SK-N-SH (cell line): ENCODE measurements around the gene AGO4.

ENCODE experiments used
- EP300 ChIP-seq, 2 experiments: IDR thresholded peaks; 2 replicates each; pipeline versions ENCODE4 v1.4.0 to v1.6.1; 2012; ENCODE audit warnings: borderline replicate concordance in 1 of 2, low read depth in 1 of 2, low read length in 1 of 2
- POLR2AphosphoS5 ChIP-seq: IDR thresholded peaks from 2 replicates; pipeline ENCODE4 v1.6.1; 2012; ENCODE audit warnings: low read depth, low read length
- TF ChIP-seq, protein P1 (sequence below): fragments of 150-350 bp; IDR thresholded peaks from 2 replicates; pipeline ENCODE4 v1.6.1; 2016; ENCODE audit warnings: mild to moderate bottlenecking, low read depth, low read length
- TF ChIP-seq, protein P2 (sequence below): fragments of 150-350 bp; IDR thresholded peaks from 2 replicates; pipeline ENCODE4 v1.6.1; 2017; ENCODE audit warnings: antibody characterized with exemption, low read length, low read depth, borderline replicate concordance
- TF ChIP-seq, protein P3 (sequence below): IDR thresholded peaks from 2 replicates; pipeline ENCODE4 v1.4.0; 2012; ENCODE audit warnings: low read depth, borderline replicate concordance

DNA sequence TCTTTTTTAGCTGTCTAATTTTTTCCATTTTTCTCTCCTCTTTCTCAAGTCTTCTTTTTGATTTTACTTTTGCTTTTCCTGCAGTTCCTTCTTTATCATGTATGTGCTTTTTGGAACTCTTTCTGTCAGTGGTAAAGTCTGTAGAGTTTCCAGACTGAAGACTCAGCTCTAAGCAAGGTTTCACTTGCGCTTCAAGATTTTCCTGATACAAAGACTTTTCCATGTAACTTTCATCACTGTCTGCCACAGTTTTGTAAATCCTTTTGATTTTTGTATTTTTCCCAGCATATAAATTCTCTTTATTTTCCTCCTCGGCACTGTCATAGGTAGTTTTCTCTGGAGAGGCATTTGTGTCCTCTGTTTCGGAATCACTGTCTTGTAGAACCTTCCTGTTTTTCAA lies 43.5 kb upstream of the AGO4 start:
- no peak for TF ChIP-seq POLR2AphosphoS5
- TF ChIP-seq EP300 (IDR thresholded peaks at IDR 0.05; ENCODE audit: borderline replicate concordance in 1 of 2, low read depth in 1 of 2, low read length in 1 of 2): no peak
- TF ChIP-seq, protein P1, sequence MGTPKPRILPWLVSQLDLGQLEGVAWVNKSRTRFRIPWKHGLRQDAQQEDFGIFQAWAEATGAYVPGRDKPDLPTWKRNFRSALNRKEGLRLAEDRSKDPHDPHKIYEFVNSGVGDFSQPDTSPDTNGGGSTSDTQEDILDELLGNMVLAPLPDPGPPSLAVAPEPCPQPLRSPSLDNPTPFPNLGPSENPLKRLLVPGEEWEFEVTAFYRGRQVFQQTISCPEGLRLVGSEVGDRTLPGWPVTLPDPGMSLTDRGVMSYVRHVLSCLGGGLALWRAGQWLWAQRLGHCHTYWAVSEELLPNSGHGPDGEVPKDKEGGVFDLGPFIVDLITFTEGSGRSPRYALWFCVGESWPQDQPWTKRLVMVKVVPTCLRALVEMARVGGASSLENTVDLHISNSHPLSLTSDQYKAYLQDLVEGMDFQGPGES: no peak
- TF ChIP-seq, protein P2, sequence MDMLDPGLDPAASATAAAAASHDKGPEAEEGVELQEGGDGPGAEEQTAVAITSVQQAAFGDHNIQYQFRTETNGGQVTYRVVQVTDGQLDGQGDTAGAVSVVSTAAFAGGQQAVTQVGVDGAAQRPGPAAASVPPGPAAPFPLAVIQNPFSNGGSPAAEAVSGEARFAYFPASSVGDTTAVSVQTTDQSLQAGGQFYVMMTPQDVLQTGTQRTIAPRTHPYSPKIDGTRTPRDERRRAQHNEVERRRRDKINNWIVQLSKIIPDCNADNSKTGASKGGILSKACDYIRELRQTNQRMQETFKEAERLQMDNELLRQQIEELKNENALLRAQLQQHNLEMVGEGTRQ: no peak
- TF ChIP-seq, protein P3, sequence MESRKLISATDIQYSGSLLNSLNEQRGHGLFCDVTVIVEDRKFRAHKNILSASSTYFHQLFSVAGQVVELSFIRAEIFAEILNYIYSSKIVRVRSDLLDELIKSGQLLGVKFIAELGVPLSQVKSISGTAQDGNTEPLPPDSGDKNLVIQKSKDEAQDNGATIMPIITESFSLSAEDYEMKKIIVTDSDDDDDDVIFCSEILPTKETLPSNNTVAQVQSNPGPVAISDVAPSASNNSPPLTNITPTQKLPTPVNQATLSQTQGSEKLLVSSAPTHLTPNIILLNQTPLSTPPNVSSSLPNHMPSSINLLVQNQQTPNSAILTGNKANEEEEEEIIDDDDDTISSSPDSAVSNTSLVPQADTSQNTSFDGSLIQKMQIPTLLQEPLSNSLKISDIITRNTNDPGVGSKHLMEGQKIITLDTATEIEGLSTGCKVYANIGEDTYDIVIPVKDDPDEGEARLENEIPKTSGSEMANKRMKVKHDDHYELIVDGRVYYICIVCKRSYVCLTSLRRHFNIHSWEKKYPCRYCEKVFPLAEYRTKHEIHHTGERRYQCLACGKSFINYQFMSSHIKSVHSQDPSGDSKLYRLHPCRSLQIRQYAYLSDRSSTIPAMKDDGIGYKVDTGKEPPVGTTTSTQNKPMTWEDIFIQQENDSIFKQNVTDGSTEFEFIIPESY: no peak
